Gastroesophageal sphincter (tissue), 4 donors: ENCODE data around the gene ITGBL1. TPM values are rescaled to one million over a fixed set of nuclear protein-coding genes. Genes with fewer than 3 reads are reported as not detected.
"Not testable (repeated sequence)": the region's sequence is repeated elsewhere in the genome, so short reads cannot be mapped to it uniquely, and the experiment has no call there.

Experiments
- ATAC-seq: fragments of 150-250 bp; one replicate; pipeline ENCODE4 v1.9.1; 2016; ENCODE audit warnings: mild to moderate bottlenecking, moderate library complexity
- H3K27ac ChIP-seq, 4 donors: fragments of 200-600 bp; sonication (generic) in 3 of 4; 1 replicate in 3 of 4; 2 replicates in 1 of 4; pipeline ENCODE4 v1.5.1; 2016 to 2019
- H3K27me3 ChIP-seq: fragments of 200-600 bp; sonication (generic); one replicate; pipeline ENCODE4 v1.5.1; 2019
- H3K36me3 ChIP-seq, 2 donors: fragments of 200-600 bp; sonication (generic); one replicate each; pipeline ENCODE4 v1.5.1; 2019; ENCODE audit warnings: control low read depth in 1 of 2
- H3K4me1 ChIP-seq, 3 donors: fragments of 200-600 bp; sonication (generic); 1 replicate in 2 of 3; 2 replicates in 1 of 3; pipeline ENCODE4 v1.5.1; 2016 to 2019; ENCODE audit warnings: control low read depth in 2 of 3
- H3K4me3 ChIP-seq, 2 donors: fragments of 200-600 bp; sonication (generic); one replicate each; pipeline ENCODE4 v1.5.1; 2019; ENCODE audit warnings: mild to moderate bottlenecking in 1 of 2, moderate library complexity in 1 of 2
- H3K9me3 ChIP-seq, 3 donors: fragments of 200-600 bp; sonication (generic); one replicate each; pipeline ENCODE4 v1.5.1; 2017 to 2019; ENCODE audit warnings: control low read depth in 2 of 3
- CTCF ChIP-seq, 4 experiments: fragments of 200-600 bp in 2 of 4; fragments of 450-650 bp in 2 of 4; sonication (generic) in 1 of 4; IDR thresholded peaks; one replicate each; pipeline ENCODE4 v1.5.1; 2017 to 2019; ENCODE audit warnings: antibody characterized with exemption in 4 of 4, mild to moderate bottlenecking in 2 of 4, moderate library complexity in 2 of 4
- EP300 ChIP-seq: sonication (generic); formaldehyde crosslinking; IDR thresholded peaks from one replicate; pipeline ENCODE4 v1.6.1; 2017; ENCODE audit warnings: antibody characterized with exemption, mild to moderate bottlenecking
- POLR2A ChIP-seq, 2 donors: fragments of 450-650 bp; IDR thresholded peaks; one replicate each; pipeline ENCODE4 v1.6.1; 2017; ENCODE audit warnings: antibody characterized with exemption in 2 of 2, mild to moderate bottlenecking in 2 of 2, moderate library complexity in 1 of 2
- POLR2AphosphoS5 ChIP-seq: sonication (generic); formaldehyde crosslinking; IDR thresholded peaks from one replicate; pipeline ENCODE4 v1.6.1; 2017; ENCODE audit warnings: antibody characterized with exemption
- WGBS, 2 donors: methylation state at CpG; one replicate each; pipeline ENCODE4 v1.1.5; 2018; ENCODE audit warnings: low coverage in 1 of 2; 5-methylcytosine and 5-hydroxymethylcytosine counted together
- total RNA-seq, 4 donors: library from RNA; depleted of rRNA; stranded (reverse); fragments of >200 nt; gene quantifications; one replicate each; pipeline ENCODE4 v1.1.0, GENCODE V29; 2016

ITGBL1 gene
- total RNA-seq, 4 donors from 2014 or later, result 8.6 to 28.0 (median 12.8) TPM

DNA sequence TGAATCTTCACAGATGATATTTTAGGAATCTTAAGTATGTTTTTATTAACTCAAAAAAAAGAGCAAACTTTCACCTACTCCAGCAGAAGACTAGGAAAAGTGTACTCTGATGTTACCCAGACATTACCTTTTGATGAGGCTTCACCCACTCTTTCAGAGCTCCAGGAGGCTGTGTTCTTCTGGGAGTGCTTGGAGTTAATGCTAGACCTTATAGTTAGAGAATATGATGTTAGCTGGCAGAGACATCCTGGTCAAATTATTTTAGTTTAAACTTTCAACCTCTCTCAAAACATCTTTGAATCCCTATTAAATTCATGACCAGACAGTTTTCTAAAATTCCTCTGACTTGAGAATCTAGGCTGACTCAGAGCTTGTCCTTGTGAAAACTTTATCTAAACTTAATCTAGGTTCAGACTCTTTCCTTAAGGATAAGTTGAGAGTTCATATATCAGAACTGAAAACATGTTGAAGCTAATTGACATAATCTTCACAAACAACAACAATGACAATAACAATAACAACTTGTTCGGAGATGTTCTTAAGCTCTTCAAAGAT is 82.8 kb downstream of the ITGBL1 start:
- H3K9me3 ChIP-seq, result no peaks in the 10 kb centered on the region
- H3K27ac ChIP-seq, result no peak overlapping the region
- H3K4me3 ChIP-seq, result no peak overlapping the region
- no peaks in the 10 kb centered on the region for H3K27me3 ChIP-seq
- TF ChIP-seq CTCF (IDR thresholded peaks at IDR 0.05) (no peak), POLR2A (IDR thresholded peaks at IDR 0.05) (no peak), EP300 (no peak), POLR2AphosphoS5 (no peak)
- no peaks in the 10 kb centered on the region for H3K4me1 ChIP-seq
- H3K36me3 ChIP-seq, result no peaks in the 10 kb centered on the region
- no peak for ATAC-seq
- WGBS, 2 donors, result 95 to 100% methylated on average over 1 of the region's 1 CpG

GRCh38 chr13:101536079-101536478 is 83.6 kb downstream of the ITGBL1 start:
- no peaks in the 10 kb centered on the region for H3K27me3 ChIP-seq
- H3K27ac ChIP-seq, result no peak overlapping the region
- no peaks in the 10 kb centered on the region for H3K9me3 ChIP-seq
- TF ChIP-seq EP300 (no peak), POLR2AphosphoS5 (no peak), POLR2A (IDR thresholded peaks at IDR 0.05) (no peak), CTCF (IDR thresholded peaks at IDR 0.05) (no peak)
- H3K4me3 ChIP-seq, result no peak overlapping the region
- WGBS, 2 donors, result 66 to 68% methylated on average over 3 of the region's 3 CpGs
- no peak for ATAC-seq
- H3K4me1 ChIP-seq, result no peaks in the 10 kb centered on the region
- no peaks in the 10 kb centered on the region for H3K36me3 ChIP-seq

- H3K27ac ChIP-seq, H3K9me3 ChIP-seq, ATAC-seq, H3K4me3 ChIP-seq, H3K27me3 ChIP-seq, H3K36me3 ChIP-seq, H3K4me1 ChIP-seq: not testable (repeated sequence)
- 92 to 100% methylated on average over 2 to 5 of the region's 11 CpGs for WGBS, 2 donors
These were observed 92.1 kb downstream of the ITGBL1 start for GRCh38 chr13:101544544-101544943.

GRCh38 chr13:101544979-101545378 is 92.5 kb downstream of the ITGBL1 start:
- WGBS, 2 donors, result 94 to 100% methylated on average over 1 to 3 of the region's 9 CpGs

DNA sequence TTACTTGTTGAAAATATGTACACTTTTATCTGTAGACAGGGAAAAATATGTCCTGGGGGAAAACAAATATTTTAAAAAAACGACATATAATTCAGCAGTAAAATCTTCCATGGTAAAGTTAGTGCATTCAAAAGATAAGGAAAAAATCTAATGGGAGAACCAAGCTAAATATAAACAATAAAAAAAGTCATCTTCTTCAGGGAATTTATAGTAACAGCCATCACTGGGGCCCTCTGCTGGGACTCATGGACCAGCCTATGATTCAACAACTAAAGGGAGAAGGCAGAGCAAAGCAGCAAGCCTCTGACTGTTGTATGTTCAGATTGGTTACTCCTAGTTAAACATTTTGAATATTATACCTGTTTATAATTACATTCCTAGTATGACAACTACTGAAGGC is 93.0 kb downstream of the ITGBL1 start:
- no peak for TF ChIP-seq POLR2AphosphoS5
- TF ChIP-seq EP300, result no peak
- H3K27me3 ChIP-seq, result no peaks in the 10 kb centered on the region
- no peak for ATAC-seq

More at GRCh38 chr13:101544979-101545378, 92.5 kb downstream of the ITGBL1 start:
- Histone ChIP-seq H3K27ac (no peak overlapping the region), H3K4me3 (no peak overlapping the region), H3K9me3 (no peaks in the 10 kb centered on the region), H3K36me3 (no peaks in the 10 kb centered on the region), H3K27me3 (no peaks in the 10 kb centered on the region), H3K4me1 (no peaks in the 10 kb centered on the region)
- ATAC-seq, result no peak
- TF ChIP-seq POLR2AphosphoS5 (no peak), POLR2A (IDR thresholded peaks at IDR 0.05) (no peak), CTCF (IDR thresholded peaks at IDR 0.05) (no peak), EP300 (no peak)

GRCh38 chr13:101552286-101552685 is 99.8 kb downstream of the ITGBL1 start:
- no peak for ATAC-seq
- Histone ChIP-seq H3K9me3 (no peaks in the 10 kb centered on the region), H3K27me3 (no peaks in the 10 kb centered on the region), H3K27ac (no peak overlapping the region), H3K36me3 (no peaks in the 10 kb centered on the region), H3K4me3 (no peak overlapping the region), H3K4me1 (no peaks in the 10 kb centered on the region)
- TF ChIP-seq POLR2A (IDR thresholded peaks at IDR 0.05) (no peak), POLR2AphosphoS5 (no peak)
- 43 to 50% methylated on average over 1 of the region's 1 CpG for WGBS, 2 donors

More for the DNA sequence above, 93.0 kb downstream of the ITGBL1 start:
- Histone ChIP-seq H3K27ac (no peak overlapping the region), H3K4me3 (no peak overlapping the region), H3K4me1 (no peaks in the 10 kb centered on the region), H3K9me3 (no peaks in the 10 kb centered on the region), H3K36me3 (no peaks in the 10 kb centered on the region)
- 44 to 57% methylated on average over 1 of the region's 1 CpG for WGBS, 2 donors
